GM19240 (cell line): ENCODE results near the gene VRK3.

ENCODE experiments used
- DNase-seq: peaks from one replicate; pipeline ENCODE4 v3.0.0; 2011; ENCODE audit warnings: low spot score; ENCODE audit not compliant: insufficient read length

Gene VRK3

GRCh38 chr19:49931293-49932040, 93.7 kb downstream of the VRK3 start:
- DNase-seq = no peak

DNA sequence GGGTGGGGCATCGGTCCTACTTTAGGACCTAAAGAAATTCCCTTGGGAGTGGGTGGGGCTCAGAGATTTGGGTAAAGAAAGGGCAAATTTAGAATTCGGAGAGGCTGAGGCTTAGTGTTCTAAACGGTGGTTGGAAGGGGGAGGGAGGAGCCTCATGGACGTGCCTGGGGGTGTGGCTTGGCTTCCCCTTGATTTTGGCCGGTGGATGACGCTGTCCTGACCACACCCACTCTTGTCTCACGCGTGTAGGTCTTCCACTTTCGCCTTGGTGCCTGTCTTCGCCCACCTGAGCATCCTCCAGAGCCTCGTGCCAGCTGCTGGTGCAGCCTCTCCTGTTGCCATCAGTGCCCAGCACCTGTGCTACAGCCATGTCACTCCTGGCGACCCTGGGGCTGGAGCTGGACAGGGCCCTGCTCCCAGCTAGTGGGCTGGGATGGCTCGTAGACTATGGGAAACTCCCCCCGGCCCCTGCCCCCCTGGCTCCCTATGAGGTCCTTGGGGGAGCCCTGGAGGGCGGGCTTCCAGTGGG, 94.6 kb downstream of the VRK3 start:
- no peak for DNase-seq

DNA sequence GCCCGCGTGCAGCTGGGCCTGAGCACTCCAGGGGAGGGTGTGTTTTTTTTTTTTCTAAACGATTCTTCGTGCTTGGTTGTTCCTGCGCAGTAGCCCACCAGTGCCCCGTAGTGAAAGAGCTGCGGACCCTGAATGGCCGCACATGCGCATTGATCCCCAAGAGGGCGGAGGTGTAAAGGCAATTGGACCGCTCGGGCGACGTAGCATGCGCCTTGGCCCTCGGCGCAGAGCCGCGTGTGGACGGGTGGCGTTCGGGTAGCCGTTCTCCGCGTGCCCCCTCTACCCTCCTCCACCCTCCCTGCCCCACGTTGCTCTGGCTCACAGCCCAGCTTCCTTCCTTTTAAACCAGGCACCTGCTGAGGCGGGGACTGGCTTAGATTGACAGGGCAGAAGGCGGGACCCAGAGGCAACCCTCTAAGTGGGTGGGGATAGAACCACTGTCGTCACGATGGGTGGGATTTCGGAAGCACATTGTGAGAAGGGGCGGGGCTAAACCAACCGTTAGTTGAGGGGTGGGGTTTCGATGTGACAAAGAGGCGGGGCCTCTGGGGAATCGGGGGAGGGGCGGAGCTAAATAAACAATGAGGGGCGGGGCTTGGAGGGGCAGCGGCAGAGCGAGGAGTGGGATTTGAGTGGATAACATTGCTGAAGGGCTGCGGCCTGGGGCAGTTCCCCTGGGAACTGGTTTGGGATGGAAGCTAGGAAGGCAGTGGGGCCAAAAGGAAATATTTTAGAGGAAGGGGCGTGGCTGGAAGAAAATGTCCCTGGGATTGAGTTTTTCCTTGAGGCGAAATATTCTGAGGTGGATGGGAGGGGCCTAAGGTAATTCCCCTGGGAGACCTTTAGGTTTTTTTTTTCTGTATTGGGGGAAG, 95.3 kb downstream of the VRK3 start:
- peak; percentile 89 for DNase-seq

GRCh38 chr19:49929121-49929610, 96.0 kb downstream of the VRK3 start, which contains the start of the genes ATF5 and NUP62:
TSS of gene ATF5 (plus strand) at chr19:49929205. CDS start at chr19:49930851, 1,646 bp downstream.
TSS of gene NUP62 (minus strand) at chr19:49929504. CDS start at chr19:49909807, 19,697 bp downstream.
- DNase-seq = peak; percentile 86

GRCh38 chr19:49927526-49928264, 97.5 kb downstream of the VRK3 start:
- DNase-seq = no peak

DNA sequence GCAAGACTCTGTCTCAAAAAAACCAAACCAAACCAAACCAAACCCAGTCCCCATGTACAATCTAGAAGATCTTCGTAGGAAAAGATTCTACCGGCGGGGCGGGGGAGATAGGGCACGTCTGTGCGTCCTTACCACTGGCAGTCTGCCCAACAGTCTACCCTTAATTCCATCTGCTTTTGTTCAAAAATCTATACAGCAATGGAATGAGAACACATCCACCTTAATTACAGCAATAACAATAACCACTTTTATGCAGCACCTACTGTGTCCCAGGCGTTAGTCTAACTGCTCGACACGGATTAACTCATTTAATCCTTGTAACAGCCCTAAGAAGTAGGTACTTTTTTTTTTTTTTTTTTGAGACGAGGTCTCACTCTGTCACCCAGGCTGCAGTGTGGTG, 98.7 kb downstream of the VRK3 start:
- DNase-seq = no peak
